ENCODE results near the gene EPHA4.

EPHA4 gene

GRCh38 chr2:221463241-221463896 is 108.7 kb downstream of the EPHA4 start:
- no peak overlapping the region for H3K4me3 ChIP-seq
- intact Hi-C loops (cut with DNase I; ENCODE audit: low total_unique reads), result no loop called here
- H3K27ac ChIP-seq, result no peak overlapping the region
- H3K27me3 ChIP-seq, result no peaks in the 10 kb centered on the region
- no peaks in the 10 kb centered on the region for H3K36me3 ChIP-seq
- no peaks in the 10 kb centered on the region for H3K9me3 ChIP-seq
- peaks cover 0 to 34% (median 15%) of the 10 kb centered on the region in 4 donors for H3K4me1 ChIP-seq
- TF ChIP-seq CTCF (IDR thresholded peaks at IDR 0.05), result no peak
- no peak for DNase-seq

- no peaks in the 10 kb centered on the region for H3K36me3 ChIP-seq
- H3K27me3 ChIP-seq, result no peaks in the 10 kb centered on the region
- no peaks in the 10 kb centered on the region for H3K9me3 ChIP-seq
- no peak overlapping the region for H3K4me3 ChIP-seq
- H3K27ac ChIP-seq, result no peak overlapping the region
- TF ChIP-seq CTCF (IDR thresholded peaks at IDR 0.05), result no peak
- no peak for DNase-seq
- H3K4me1 ChIP-seq, result peaks cover 0 to 20% (median 6%) of the 10 kb centered on the region in 4 donors
- intact Hi-C loops (cut with DNase I; ENCODE audit: low total_unique reads), result no loop called here
These were observed 110.2 kb downstream of the EPHA4 start for GRCh38 chr2:221461901-221462300.

- no peak overlapping the region for H3K4me3 ChIP-seq
- H3K9me3 ChIP-seq, result no peaks in the 10 kb centered on the region
- no peak overlapping the region for H3K27ac ChIP-seq
- no peak for DNase-seq
- no peaks in the 10 kb centered on the region for H3K27me3 ChIP-seq
- TF ChIP-seq CTCF (IDR thresholded peaks at IDR 0.05), result no peak
- intact Hi-C loops (cut with DNase I; ENCODE audit: low total_unique reads), result no loop called here
- H3K36me3 ChIP-seq, result peaks cover 0 to 8% (median 0%) of the 10 kb centered on the region in 3 donors
- H3K4me1 ChIP-seq, result peaks cover 0 to 10% (median 2%) of the 10 kb centered on the region in 4 donors
These were observed 112.0 kb downstream of the EPHA4 start for GRCh38 chr2:221460136-221460535.

GRCh38 chr2:221458578-221458977 is 113.5 kb downstream of the EPHA4 start:
- Histone ChIP-seq H3K4me1 (no peaks in the 10 kb centered on the region), H3K27ac (no peak overlapping the region), H3K4me3 (no peak overlapping the region), H3K36me3 (peaks cover 0 to 16% (median 10%) of the 10 kb centered on the region in 3 donors), H3K27me3 (no peaks in the 10 kb centered on the region), H3K9me3 (no peaks in the 10 kb centered on the region)
- no peak for TF ChIP-seq CTCF (IDR thresholded peaks at IDR 0.05)
- DNase-seq, result no peak
- intact Hi-C loops (cut with DNase I; ENCODE audit: low total_unique reads), result no loop called here

GRCh38 chr2:221455214-221455613 is 116.9 kb downstream of the EPHA4 start:
- Histone ChIP-seq H3K27me3 (no peaks in the 10 kb centered on the region), H3K4me3 (no peak overlapping the region), H3K9me3 (no peaks in the 10 kb centered on the region), H3K36me3 (peaks cover 0 to 16% (median 14%) of the 10 kb centered on the region in 3 donors), H3K27ac (no peak overlapping the region), H3K4me1 (no peaks in the 10 kb centered on the region)
- TF ChIP-seq CTCF (IDR thresholded peaks at IDR 0.05), result no peak
- no peak for DNase-seq
- intact Hi-C loops (cut with DNase I; ENCODE audit: low total_unique reads), result no loop called here
